Spleen (tissue), 11 donors: ENCODE data around the gene DNAJB6. TPM values are rescaled to one million over a fixed set of nuclear protein-coding genes. Genes with fewer than 3 reads are reported as not detected.

ENCODE experiments used
- DNase-seq: peaks from one replicate; pipeline ENCODE4 v3.0.0-alpha.2; 2020
- H3K27ac ChIP-seq, 8 donors: fragments of 200-600 bp; sonication (generic) in 7 of 8; 1 replicate in 4 of 8; 2 replicates in 4 of 8; pipeline versions ENCODE4 v1.5.0 to v1.8.0; 2016 to 2021; ENCODE audit warnings: inconsistent platforms in 4 of 8, mild to moderate bottlenecking in 4 of 8, moderate library complexity in 1 of 8
- H3K27me3 ChIP-seq, 7 donors: fragments of 200-600 bp; sonication (generic) in 6 of 7; replicated peaks in 1 of 7; 1 replicate in 4 of 7; 2 replicates in 3 of 7; pipeline versions ENCODE4 v1.5.0 to v1.8.0; 2016 to 2021; ENCODE audit warnings: inconsistent platforms in 3 of 7, mild to moderate bottlenecking in 1 of 7
- H3K36me3 ChIP-seq, 6 donors: fragments of 200-600 bp; sonication (generic) in 5 of 6; 1 replicate in 4 of 6; 2 replicates in 2 of 6; pipeline versions ENCODE4 v1.5.0 to v1.8.0; 2016 to 2021; ENCODE audit warnings: inconsistent platforms in 2 of 6
- H3K4me1 ChIP-seq, 6 donors: fragments of 200-600 bp; sonication (generic) in 5 of 6; 1 replicate in 3 of 6; 2 replicates in 3 of 6; pipeline versions ENCODE4 v1.5.0 to v1.8.0; 2016 to 2021; ENCODE audit warnings: inconsistent platforms in 3 of 6
- H3K4me3 ChIP-seq, 8 donors: fragments of 200-600 bp; sonication (generic) in 7 of 8; 1 replicate in 4 of 8; 2 replicates in 4 of 8; pipeline versions ENCODE4 v1.5.0 to v1.8.0; 2016 to 2021; ENCODE audit warnings: inconsistent platforms in 4 of 8, mild to moderate bottlenecking in 4 of 8, moderate library complexity in 2 of 8
- H3K9me3 ChIP-seq, 8 donors: fragments of 200-600 bp; sonication (generic) in 7 of 8; 1 replicate in 4 of 8; 2 replicates in 4 of 8; pipeline versions ENCODE4 v1.5.0 to v1.8.0; 2016 to 2021; ENCODE audit warnings: inconsistent platforms in 4 of 8
- POLR2A ChIP-seq, 3 donors: fragments of 450-650 bp; IDR thresholded peaks; one replicate each; pipeline ENCODE4 v1.5.1; 2017; ENCODE audit warnings: antibody characterized with exemption in 3 of 3, mild to moderate bottlenecking in 1 of 3
- POLR2AphosphoS5 ChIP-seq, 3 donors: sonication (generic); formaldehyde crosslinking; IDR thresholded peaks; one replicate each; pipeline ENCODE4 v1.5.1; 2017; ENCODE audit warnings: antibody characterized with exemption in 3 of 3
- WGBS, 5 donors: extraction: QIAGEN DNeasy Blood & Tissue Kit in 3 of 5; methylation state at CpG; one replicate each; pipeline versions ENCODE4 v1.1.5 to v1.1.7; 2013 to 2018; 5-methylcytosine and 5-hydroxymethylcytosine counted together
- intact Hi-C: fragments of 100-400 bp; cut with DNase I; formaldehyde crosslinking; loops from one replicate; pipeline ENCODE4 v1.15.0; 2023; ENCODE audit warnings: low total_unique reads
- polyA plus RNA-seq, 3 donors: library from polyadenylated mRNA; stranded (reverse); fragments of 200-250 nt; gene quantifications; one replicate each; pipeline ENCODE4 v1.2.1, GENCODE V29; 2013
- total RNA-seq, 7 donors: library from RNA; depleted of rRNA in 3 of 7; stranded (reverse); fragments of >200 nt in 3 of 7; fragmentation: NEBNext Ultra II Directional in 4 of 7; extraction: Animal tissue kit (Norgen Biotek cat#: 25700) in 4 of 7; gene quantifications; one replicate each; pipeline versions ENCODE4 v1.1.0 to v1.2.1, GENCODE V29; 2016 to 2021
- TF ChIP-seq, protein P1 (sequence below), 11 experiments: fragments of 200-600 bp in 7 of 11; fragments of 450-650 bp in 4 of 11; sonication (generic) in 4 of 11; IDR thresholded peaks in 8 of 11; conservative IDR thresholded peaks in 3 of 11; 1 replicate in 7 of 11; 2 replicates in 4 of 11; pipeline versions ENCODE4 v1.4.0 to v1.8.0; 2016 to 2021; ENCODE audit warnings: antibody characterized with exemption in 11 of 11, inconsistent platforms in 4 of 11, mild to moderate bottlenecking in 1 of 11
- donor health status: healthy with polysubstance abuse.
- donor health status: DM: no; HTN: no; CAD: no; lungs with moderate emphysema.
- donor health status: DM: no; HTN: no; CAD: no.
- donor health status: Bipolar disorder and iron deficiency.
- donor health status: healthy.
- donor health status: DM: no; HTN: no; CAD: no.
- donor health status: DM: yes; HTN: yes; CAD: no.

DNAJB6 gene
- total and polyA plus RNA-seq, 10 donors, result 37.7 to 115 (median 92.0) TPM

DNA sequence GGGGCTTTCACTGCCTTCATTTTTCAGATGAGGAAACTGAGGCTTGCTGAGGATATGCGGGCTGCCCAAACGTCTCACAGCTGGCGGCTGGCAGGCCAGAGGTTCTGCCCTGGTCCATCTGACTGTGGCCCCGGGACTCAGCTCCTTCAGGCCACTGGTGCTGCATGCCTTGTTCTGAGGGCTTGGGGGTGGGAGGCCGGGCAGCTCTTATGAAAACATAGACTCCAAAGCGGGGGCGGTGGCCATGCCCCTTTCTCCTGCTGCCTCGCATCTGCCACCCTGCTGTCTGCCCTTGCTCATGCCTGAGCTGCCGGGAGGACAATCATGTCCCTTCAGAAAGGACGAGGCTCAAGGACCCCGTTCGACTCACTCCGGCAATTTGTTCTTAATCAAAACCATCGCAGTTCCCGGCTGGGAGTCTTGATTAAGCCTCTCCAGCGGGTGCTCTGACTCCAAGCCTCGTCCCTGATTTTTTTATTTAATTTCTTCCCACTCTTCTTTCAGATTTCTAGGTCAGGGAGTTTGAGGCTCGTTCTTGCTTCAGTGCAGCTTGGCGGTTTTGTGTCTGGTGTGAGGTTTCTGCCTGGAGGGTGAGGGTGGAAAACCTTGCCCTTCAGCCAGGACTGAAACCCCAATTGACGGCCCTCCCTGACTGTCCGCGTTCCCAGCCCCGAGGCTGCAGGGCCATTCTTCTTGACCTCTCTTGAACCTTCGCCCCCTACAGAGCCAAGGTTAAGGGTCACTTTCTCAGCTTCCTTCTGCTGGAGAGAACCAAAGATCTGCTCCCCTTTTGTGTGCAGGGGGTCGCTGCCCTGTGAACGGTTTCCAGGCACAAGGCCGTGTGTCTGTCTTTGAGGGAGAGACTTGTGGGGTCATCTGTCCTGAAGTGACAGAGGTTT, 120.8 kb downstream of the DNAJB6 start:
- no peaks in the 10 kb centered on the region for H3K36me3 ChIP-seq
- peaks cover 0 to 22% (median 14%) of the 10 kb centered on the region in 8 donors for H3K9me3 ChIP-seq
- WGBS, 5 donors, result 70 to 76% (median 73%) methylated on average over 27 of the region's 27 CpGs
- intact Hi-C loops, result no loop called here
- peaks cover 0 to 28% (median 3%) of the 10 kb centered on the region in 7 donors for H3K27me3 ChIP-seq
- peak; percentile 56 for DNase-seq
- H3K4me1 ChIP-seq, result no peaks in the 10 kb centered on the region
- no peak overlapping the region for H3K4me3 ChIP-seq
- H3K27ac ChIP-seq, result no peak overlapping the region
- TF ChIP-seq POLR2AphosphoS5 (IDR thresholded peaks at IDR 0.05) (no peak), POLR2A (IDR thresholded peaks at IDR 0.05) (no peak)
- TF ChIP-seq, protein P1, sequence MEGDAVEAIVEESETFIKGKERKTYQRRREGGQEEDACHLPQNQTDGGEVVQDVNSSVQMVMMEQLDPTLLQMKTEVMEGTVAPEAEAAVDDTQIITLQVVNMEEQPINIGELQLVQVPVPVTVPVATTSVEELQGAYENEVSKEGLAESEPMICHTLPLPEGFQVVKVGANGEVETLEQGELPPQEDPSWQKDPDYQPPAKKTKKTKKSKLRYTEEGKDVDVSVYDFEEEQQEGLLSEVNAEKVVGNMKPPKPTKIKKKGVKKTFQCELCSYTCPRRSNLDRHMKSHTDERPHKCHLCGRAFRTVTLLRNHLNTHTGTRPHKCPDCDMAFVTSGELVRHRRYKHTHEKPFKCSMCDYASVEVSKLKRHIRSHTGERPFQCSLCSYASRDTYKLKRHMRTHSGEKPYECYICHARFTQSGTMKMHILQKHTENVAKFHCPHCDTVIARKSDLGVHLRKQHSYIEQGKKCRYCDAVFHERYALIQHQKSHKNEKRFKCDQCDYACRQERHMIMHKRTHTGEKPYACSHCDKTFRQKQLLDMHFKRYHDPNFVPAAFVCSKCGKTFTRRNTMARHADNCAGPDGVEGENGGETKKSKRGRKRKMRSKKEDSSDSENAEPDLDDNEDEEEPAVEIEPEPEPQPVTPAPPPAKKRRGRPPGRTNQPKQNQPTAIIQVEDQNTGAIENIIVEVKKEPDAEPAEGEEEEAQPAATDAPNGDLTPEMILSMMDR (IDR thresholded peaks at IDR 0.05 in 8 of 11, conservative IDR thresholded peaks at IDR 0.05 in 3 of 11), result no peak

DNA sequence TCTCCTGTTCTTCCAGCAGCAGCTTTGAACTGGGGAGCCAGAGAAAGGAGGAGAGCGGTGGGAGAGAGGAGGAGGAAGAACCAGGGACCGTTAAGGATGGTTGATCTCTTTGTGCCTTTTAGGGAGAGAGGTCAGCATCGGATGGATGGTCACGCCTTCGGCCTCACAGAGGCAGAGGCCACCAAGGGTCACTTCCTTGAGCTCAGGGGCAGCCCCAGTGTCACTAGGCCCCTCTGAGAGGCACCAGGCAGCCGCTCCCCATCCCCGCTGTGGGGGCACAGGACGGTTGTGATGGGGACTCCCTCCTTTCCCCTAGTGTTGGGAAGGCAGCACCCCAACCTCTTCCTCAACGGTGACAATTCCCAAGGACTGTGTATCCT, 121.4 kb downstream of the DNAJB6 start:
- Histone ChIP-seq H3K4me3 (no peak overlapping the region), H3K9me3 (peaks cover 0 to 20% (median 12%) of the 10 kb centered on the region in 8 donors), H3K36me3 (no peaks in the 10 kb centered on the region), H3K27me3 (peaks cover 0 to 28% (median 3%) of the 10 kb centered on the region in 7 donors), H3K27ac (no peak overlapping the region), H3K4me1 (no peaks in the 10 kb centered on the region)
- no peak for TF ChIP-seq POLR2A (IDR thresholded peaks at IDR 0.05)
- TF ChIP-seq, protein P1 (IDR thresholded peaks at IDR 0.05 in 8 of 11, conservative IDR thresholded peaks at IDR 0.05 in 3 of 11), result no peak
- no peak for TF ChIP-seq POLR2AphosphoS5 (IDR thresholded peaks at IDR 0.05)
- intact Hi-C loops, result no loop called here
- 71 to 87% (median 81%) methylated on average over 8 to 9 of the region's 9 CpGs for WGBS, 5 donors
- peak; percentile 25 for DNase-seq

DNA sequence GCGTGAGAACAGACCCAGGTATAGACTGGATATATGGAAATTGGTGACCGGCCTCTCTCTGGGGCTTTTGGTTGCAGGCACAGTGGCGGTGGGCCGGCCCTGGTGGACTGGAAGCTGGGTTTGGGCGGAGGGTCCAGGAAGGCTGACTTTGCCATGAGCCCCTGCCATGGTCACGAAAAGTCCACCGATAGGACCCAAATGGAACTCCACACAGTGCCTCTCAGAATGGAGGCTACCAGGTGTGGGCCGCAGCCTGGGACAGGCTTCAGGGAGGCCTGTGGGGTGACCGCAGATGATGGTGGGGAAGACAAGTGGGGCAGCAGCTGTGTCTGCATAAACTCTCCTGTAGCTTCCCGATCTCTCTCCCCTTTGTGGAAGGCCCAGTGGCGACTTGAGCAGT, 123.2 kb downstream of the DNAJB6 start:
- Histone ChIP-seq H3K36me3 (no peaks in the 10 kb centered on the region), H3K27ac (no peak overlapping the region), H3K9me3 (peaks cover 0 to 4% (median 0%) of the 10 kb centered on the region in 8 donors), H3K4me3 (no peak overlapping the region), H3K4me1 (no peaks in the 10 kb centered on the region), H3K27me3 (peaks cover 0 to 36% (median 4%) of the 10 kb centered on the region in 7 donors)
- 85 to 95% (median 93%) methylated on average over 10 to 11 of the region's 11 CpGs for WGBS, 5 donors
- intact Hi-C loops, result no loop called here
- DNase-seq, result peak; percentile 63
- TF ChIP-seq, protein P1 (IDR thresholded peaks at IDR 0.05 in 8 of 11, conservative IDR thresholded peaks at IDR 0.05 in 3 of 11), result no peak
- TF ChIP-seq POLR2A (IDR thresholded peaks at IDR 0.05) (no peak), POLR2AphosphoS5 (IDR thresholded peaks at IDR 0.05) (no peak)

DNA sequence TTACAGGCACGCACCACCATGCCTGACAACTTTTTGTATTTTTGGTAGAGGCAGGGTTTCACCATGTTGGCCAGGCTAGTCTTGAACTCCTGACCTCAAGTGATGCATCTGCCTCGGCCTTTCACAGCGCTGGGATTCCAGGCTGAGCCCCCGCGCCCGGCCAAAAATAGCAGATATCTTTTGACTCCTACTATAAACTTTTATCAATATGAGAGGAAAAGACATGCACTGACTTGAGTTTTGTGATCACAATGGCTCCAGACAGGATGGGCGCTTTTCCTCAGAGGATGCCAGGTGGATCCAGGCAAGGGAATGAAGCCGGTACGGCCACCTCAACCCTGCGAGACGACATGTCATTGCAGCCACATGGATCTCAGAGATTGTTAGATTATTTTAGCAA, 123.9 kb downstream of the DNAJB6 start:
- no peaks in the 10 kb centered on the region for H3K4me1 ChIP-seq
- no peak overlapping the region for H3K4me3 ChIP-seq
- 80 to 90% (median 89%) methylated on average over 11 of the region's 11 CpGs for WGBS, 5 donors
- TF ChIP-seq POLR2A (IDR thresholded peaks at IDR 0.05), result no peak
- TF ChIP-seq POLR2AphosphoS5 (IDR thresholded peaks at IDR 0.05), result no peak
- TF ChIP-seq, protein P1 (IDR thresholded peaks at IDR 0.05 in 8 of 11, conservative IDR thresholded peaks at IDR 0.05 in 3 of 11), result no peak
- no peak overlapping the region for H3K27ac ChIP-seq
- DNase-seq, result peak; percentile 30
- peaks cover 0 to 43% (median 12%) of the 10 kb centered on the region in 7 donors for H3K27me3 ChIP-seq
- H3K36me3 ChIP-seq, result no peaks in the 10 kb centered on the region
- no peaks in the 10 kb centered on the region for H3K9me3 ChIP-seq
- intact Hi-C loops, result no loop called here
